Ishikawa (cell line): ENCODE measurements around the gene C11orf16.
A peak's percentile ranks its signal among the peaks of the same experiment; 100 is the strongest.

Experiments
- CEBPB ChIP-seq: IDR thresholded peaks from 2 replicates; pipeline ENCODE4 v1.6.1; 2012
- CREB1 ChIP-seq: IDR thresholded peaks from 2 replicates; pipeline ENCODE4 v1.6.1; 2012; ENCODE audit warnings: low read depth
- EGR1 ChIP-seq: IDR thresholded peaks from 2 replicates; pipeline ENCODE4 v1.6.1; 2012
- EP300 ChIP-seq: IDR thresholded peaks from 2 replicates; pipeline ENCODE4 v1.6.1; 2012; ENCODE audit warnings: borderline replicate concordance
- FOXM1 ChIP-seq: IDR thresholded peaks from 2 replicates; pipeline ENCODE4 v1.6.1; 2012; ENCODE audit warnings: low read depth, borderline replicate concordance
- NFIC ChIP-seq: IDR thresholded peaks from 2 replicates; pipeline ENCODE4 v1.6.1; 2012
- RAD21 ChIP-seq: IDR thresholded peaks from 2 replicates; pipeline ENCODE4 v1.6.1; 2012; ENCODE audit warnings: low read depth
- REST ChIP-seq: IDR thresholded peaks from 2 replicates; pipeline ENCODE4 v1.6.1; 2012; ENCODE audit warnings: low read depth, mild to moderate bottlenecking
- TAF1 ChIP-seq: IDR thresholded peaks from 2 replicates; pipeline ENCODE4 v1.6.1; 2012; ENCODE audit warnings: low read depth, mild to moderate bottlenecking
- TCF12 ChIP-seq: IDR thresholded peaks from 2 replicates; pipeline ENCODE4 v1.6.1; 2012; ENCODE audit warnings: low read depth
- TEAD4 ChIP-seq: IDR thresholded peaks from 2 replicates; pipeline ENCODE4 v1.6.1; 2012
- USF1 ChIP-seq: IDR thresholded peaks from 2 replicates; pipeline ENCODE4 v1.6.1; 2012
- YY1 ChIP-seq: IDR thresholded peaks from 2 replicates; pipeline ENCODE4 v1.6.1; 2012; ENCODE audit warnings: low read depth
- ZBTB7A ChIP-seq: IDR thresholded peaks from 2 replicates; pipeline ENCODE4 v1.6.1; 2012; ENCODE audit warnings: low read depth
- TF ChIP-seq, protein P1 (sequence below): IDR thresholded peaks from 2 replicates; pipeline ENCODE4 v1.6.1; 2012

Gene C11orf16

GRCh38 chr11:8937159-8937558 lies 4.4 kb upstream of the C11orf16 start:
- TF ChIP-seq REST (no peak), USF1 (no peak), TEAD4 (no peak), CREB1 (no peak), ZBTB7A (no peak), RAD21 (no peak), NFIC (no peak), FOXM1 (no peak), EP300 (no peak), EGR1 (no peak), YY1 (no peak), TAF1 (no peak), TCF12 (no peak), CEBPB (no peak)
- TF ChIP-seq, protein P1, sequence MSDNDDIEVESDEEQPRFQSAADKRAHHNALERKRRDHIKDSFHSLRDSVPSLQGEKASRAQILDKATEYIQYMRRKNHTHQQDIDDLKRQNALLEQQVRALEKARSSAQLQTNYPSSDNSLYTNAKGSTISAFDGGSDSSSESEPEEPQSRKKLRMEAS = no peak

DNA sequence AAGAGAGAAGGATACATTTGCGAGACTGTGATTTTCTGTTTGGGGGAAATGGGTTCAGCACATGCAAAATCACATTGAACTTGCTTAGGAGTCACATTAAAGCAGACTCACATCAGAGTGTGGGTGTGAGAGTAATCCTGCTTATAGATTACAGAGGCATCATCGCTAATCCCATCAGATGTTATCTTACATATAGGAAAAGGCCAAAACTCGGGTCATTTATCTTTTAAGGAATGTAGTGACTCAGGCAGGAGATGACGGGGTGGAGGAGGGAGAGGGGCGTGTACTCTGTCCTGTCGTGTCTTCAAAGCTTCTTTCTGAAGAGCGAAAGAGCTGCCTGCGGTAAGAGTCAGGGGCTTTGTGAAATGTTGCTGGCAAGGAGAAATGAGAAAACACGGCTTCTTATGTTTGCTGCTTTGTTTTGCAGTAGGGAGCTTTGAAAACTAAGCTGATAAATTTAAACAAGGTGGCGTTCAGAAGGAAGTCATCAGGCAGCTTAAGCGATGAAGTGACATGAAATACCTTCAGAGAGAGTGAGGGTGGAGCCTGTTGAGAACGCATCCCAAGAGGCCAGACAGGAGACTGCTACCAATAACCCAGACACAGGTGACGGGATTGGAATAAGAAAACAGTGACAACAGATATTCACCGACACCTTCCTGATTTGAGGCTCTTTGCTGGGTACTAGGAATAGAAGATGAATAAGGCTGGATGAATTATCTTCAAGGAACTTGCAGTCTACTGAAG lies 2.2 kb upstream of the C11orf16 start:
- TF ChIP-seq TAF1 (no peak), EP300 (no peak), ZBTB7A (no peak), TCF12 (no peak), REST (no peak), USF1 (no peak), EGR1 (no peak), FOXM1 (no peak)

- TF ChIP-seq RAD21 (0 out of 2 replicates have a peak, but pooled peaks have one; percentile 2), EGR1 (no peak)
These were observed 1.2 kb upstream of the C11orf16 start for GRCh38 chr11:8933931-8934330.

- TF ChIP-seq NFIC = no peak
- TF ChIP-seq ZBTB7A = no peak
- no peak for TF ChIP-seq FOXM1
- no peak for TF ChIP-seq EP300
- no peak for TF ChIP-seq YY1
- TF ChIP-seq TEAD4 = no peak
- no peak for TF ChIP-seq TCF12
- no peak for TF ChIP-seq USF1
- TF ChIP-seq REST = no peak
- TF ChIP-seq EGR1 = no peak
- TF ChIP-seq RAD21 = no peak
- no peak for TF ChIP-seq CREB1
- no peak for TF ChIP-seq TAF1
These were observed 2.1 kb downstream of the C11orf16 start for GRCh38 chr11:8930456-8931175.
